MM.1S (cell line): Measurements from ENCODE around the gene ARMC3.

ENCODE experiments used
- DNase-seq: peaks from one replicate; pipeline ENCODE4 v3.0.0-alpha.2; 2015
- H2AFZ ChIP-seq: fragments of 300-600 bp; sonication (generic); 2 replicates; pipeline ENCODE4 v1.6.0; 2016; ENCODE audit warnings: antibody characterized with exemption, low read length
- H3F3A ChIP-seq: fragments of 300-600 bp; sonication (generic); 2 replicates; pipeline ENCODE4 v1.6.1; 2016; ENCODE audit warnings: mild to moderate bottlenecking, antibody characterized with exemption, low read length, moderate library complexity, mixed read lengths; ENCODE audit not compliant: insufficient read depth
- H3K27ac ChIP-seq: fragments of 300-600 bp; sonication (generic); 2 replicates; pipeline ENCODE4 v1.5.1; 2016; ENCODE audit warnings: mild to moderate bottlenecking, low read length
- H3K27me3 ChIP-seq: fragments of 300-600 bp; sonication (generic); replicated peaks from 2 replicates; pipeline ENCODE4 v1.6.0; 2016; ENCODE audit warnings: low read length; ENCODE audit not compliant: insufficient read depth
- H3K36me3 ChIP-seq: fragments of 300-600 bp; sonication (generic); replicated peaks from 2 replicates; pipeline ENCODE4 v1.6.1; 2016; ENCODE audit warnings: mild to moderate bottlenecking, low read length, mixed read lengths; ENCODE audit not compliant: insufficient read depth
- H3K4me1 ChIP-seq: fragments of 300-600 bp; sonication (generic); 2 replicates; pipeline ENCODE4 v1.6.1; 2016; ENCODE audit warnings: low read length, mixed read lengths
- H3K4me2 ChIP-seq: fragments of 300-600 bp; sonication (generic); 2 replicates; pipeline ENCODE4 v1.6.0; 2016; ENCODE audit warnings: low read depth, low read length
- H3K4me3 ChIP-seq: fragments of 300-600 bp; sonication (generic); 2 replicates; pipeline ENCODE4 v1.5.1; 2016; ENCODE audit warnings: low read length, mixed read lengths
- H3K79me2 ChIP-seq: fragments of 300-600 bp; sonication (generic); 2 replicates; pipeline ENCODE4 v1.6.1; 2016; ENCODE audit warnings: mixed run types, low read length, mixed read lengths
- H3K9ac ChIP-seq: fragments of 300-600 bp; sonication (generic); 2 replicates; pipeline ENCODE4 v1.6.1; 2016; ENCODE audit warnings: low read length, mixed read lengths
- H3K9me2 ChIP-seq: fragments of 300-600 bp; sonication (generic); replicated peaks from 2 replicates; pipeline ENCODE4 v1.6.1; 2016; ENCODE audit warnings: mild to moderate bottlenecking, low read length, mixed read lengths; ENCODE audit not compliant: insufficient read depth
- H3K9me3 ChIP-seq: fragments of 300-600 bp; sonication (generic); replicated peaks from 2 replicates; pipeline ENCODE4 v1.6.1; 2016; ENCODE audit warnings: mild to moderate bottlenecking, low read length, mixed read lengths; ENCODE audit not compliant: insufficient read depth
- H4K20me1 ChIP-seq: fragments of 300-600 bp; sonication (generic); 2 replicates; pipeline ENCODE4 v1.6.1; 2016; ENCODE audit warnings: mild to moderate bottlenecking, low read length, moderate library complexity, mixed read lengths; ENCODE audit not compliant: insufficient read depth
- EZH2 ChIP-seq: fragments of 300-600 bp; sonication (generic); optimal IDR thresholded peaks from 2 replicates; pipeline ENCODE3; 2017; ENCODE audit warnings: low read depth, mild to moderate bottlenecking, antibody characterized with exemption, low read length, mixed read lengths
- EZH2phosphoT487 ChIP-seq: fragments of 300-600 bp; sonication (generic); IDR thresholded peaks from 2 replicates; pipeline ENCODE4 v1.6.1; 2018; ENCODE audit warnings: antibody characterized with exemption, low read length
- TF ChIP-seq, protein P1 (sequence below): fragments of 300-600 bp; sonication (generic); IDR thresholded peaks from 2 replicates; pipeline ENCODE4 v1.5.1; 2016; ENCODE audit warnings: antibody characterized with exemption, low read length, mixed read lengths

The ARMC3 gene

DNA sequence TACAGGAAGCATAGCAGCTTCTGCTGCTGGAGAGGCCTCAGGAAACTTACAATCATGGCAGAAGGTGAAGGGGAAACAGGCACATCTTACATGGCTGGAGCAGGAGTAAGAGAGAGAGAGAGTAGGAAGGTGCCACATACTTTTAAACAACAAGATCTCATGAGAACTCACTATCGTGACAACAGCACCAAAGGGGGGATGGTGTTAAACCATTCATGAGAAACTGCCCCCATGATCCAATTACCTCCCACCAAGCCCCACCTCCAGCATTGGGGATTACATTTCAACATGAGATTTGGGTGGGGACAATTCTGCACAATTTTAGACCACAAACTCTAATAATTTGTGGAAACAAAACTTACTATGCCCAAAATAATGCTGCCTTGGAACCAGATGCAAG, 16.8 kb upstream of the ARMC3 start:
- Histone ChIP-seq H3K9me2 (no peaks in the 10 kb centered on the region), H3K4me1 (no peaks in the 10 kb centered on the region), H2AFZ (no peak overlapping the region), H3K9ac (no peak overlapping the region), H3K4me3 (no peak overlapping the region), H3K27ac (no peak overlapping the region), H3K79me2 (no peaks in the 10 kb centered on the region), H4K20me1 (no peaks in the 10 kb centered on the region), H3K27me3 (no peaks in the 10 kb centered on the region), H3K36me3 (no peaks in the 10 kb centered on the region), H3K4me2 (no peak overlapping the region), H3K9me3 (no peaks in the 10 kb centered on the region), H3F3A (no peaks in the 10 kb centered on the region)
- TF ChIP-seq, protein P1, sequence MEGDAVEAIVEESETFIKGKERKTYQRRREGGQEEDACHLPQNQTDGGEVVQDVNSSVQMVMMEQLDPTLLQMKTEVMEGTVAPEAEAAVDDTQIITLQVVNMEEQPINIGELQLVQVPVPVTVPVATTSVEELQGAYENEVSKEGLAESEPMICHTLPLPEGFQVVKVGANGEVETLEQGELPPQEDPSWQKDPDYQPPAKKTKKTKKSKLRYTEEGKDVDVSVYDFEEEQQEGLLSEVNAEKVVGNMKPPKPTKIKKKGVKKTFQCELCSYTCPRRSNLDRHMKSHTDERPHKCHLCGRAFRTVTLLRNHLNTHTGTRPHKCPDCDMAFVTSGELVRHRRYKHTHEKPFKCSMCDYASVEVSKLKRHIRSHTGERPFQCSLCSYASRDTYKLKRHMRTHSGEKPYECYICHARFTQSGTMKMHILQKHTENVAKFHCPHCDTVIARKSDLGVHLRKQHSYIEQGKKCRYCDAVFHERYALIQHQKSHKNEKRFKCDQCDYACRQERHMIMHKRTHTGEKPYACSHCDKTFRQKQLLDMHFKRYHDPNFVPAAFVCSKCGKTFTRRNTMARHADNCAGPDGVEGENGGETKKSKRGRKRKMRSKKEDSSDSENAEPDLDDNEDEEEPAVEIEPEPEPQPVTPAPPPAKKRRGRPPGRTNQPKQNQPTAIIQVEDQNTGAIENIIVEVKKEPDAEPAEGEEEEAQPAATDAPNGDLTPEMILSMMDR = no peak
- TF ChIP-seq EZH2phosphoT487 (no peak), EZH2 (no peak)
- DNase-seq = no peak

DNA sequence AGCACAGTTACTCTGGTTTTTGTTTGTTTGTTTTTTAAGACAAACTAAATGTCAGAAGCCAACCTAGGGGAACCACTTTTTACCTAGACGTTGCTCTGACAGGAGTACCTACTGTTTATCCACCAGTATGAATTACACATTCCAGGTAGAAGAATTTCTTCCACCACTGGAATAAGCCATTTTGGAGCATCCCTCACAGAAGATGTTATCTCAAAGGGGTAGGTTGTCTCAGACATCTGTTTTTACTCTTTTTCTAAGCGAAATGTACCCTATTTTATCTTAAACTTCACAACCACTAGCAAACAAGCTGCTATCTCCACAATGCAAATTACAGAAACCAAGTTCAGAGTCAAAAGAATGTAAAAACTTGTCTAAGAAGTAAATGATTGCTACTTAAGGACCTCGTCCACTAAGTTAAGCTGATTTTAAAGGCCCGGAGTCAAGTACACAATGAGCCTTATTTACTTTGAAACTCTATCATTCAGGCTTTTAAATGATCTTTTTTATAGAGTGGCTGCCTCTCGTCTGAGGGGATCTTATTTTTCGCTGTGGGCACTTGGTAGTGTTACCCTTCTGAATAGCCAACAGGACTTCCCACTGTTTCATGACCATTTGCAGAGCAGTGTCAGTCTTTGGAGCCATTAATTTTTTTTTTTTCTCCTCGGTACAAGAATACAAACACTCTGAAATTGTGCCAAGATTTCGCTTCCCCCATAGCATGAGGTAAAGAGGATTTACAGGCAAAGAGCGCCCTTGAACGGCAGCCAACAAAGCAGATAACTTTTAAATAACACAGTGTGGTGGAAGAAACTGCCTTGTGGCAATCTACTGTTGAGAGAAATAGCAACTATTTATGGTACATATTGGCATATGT, 15.7 kb upstream of the ARMC3 start:
- no peak for DNase-seq
- TF ChIP-seq EZH2 (no peak), EZH2phosphoT487 (no peak)
- TF ChIP-seq, protein P1 = no peak
- Histone ChIP-seq H3K79me2 (no peaks in the 10 kb centered on the region), H3K4me2 (no peak overlapping the region), H3K36me3 (no peaks in the 10 kb centered on the region), H3F3A (no peaks in the 10 kb centered on the region), H2AFZ (no peak overlapping the region), H3K9me2 (no peaks in the 10 kb centered on the region), H3K9me3 (no peaks in the 10 kb centered on the region), H3K27me3 (no peaks in the 10 kb centered on the region), H4K20me1 (no peaks in the 10 kb centered on the region), H3K4me1 (no peaks in the 10 kb centered on the region), H3K9ac (no peak overlapping the region), H3K27ac (no peak overlapping the region), H3K4me3 (no peak overlapping the region)

DNA sequence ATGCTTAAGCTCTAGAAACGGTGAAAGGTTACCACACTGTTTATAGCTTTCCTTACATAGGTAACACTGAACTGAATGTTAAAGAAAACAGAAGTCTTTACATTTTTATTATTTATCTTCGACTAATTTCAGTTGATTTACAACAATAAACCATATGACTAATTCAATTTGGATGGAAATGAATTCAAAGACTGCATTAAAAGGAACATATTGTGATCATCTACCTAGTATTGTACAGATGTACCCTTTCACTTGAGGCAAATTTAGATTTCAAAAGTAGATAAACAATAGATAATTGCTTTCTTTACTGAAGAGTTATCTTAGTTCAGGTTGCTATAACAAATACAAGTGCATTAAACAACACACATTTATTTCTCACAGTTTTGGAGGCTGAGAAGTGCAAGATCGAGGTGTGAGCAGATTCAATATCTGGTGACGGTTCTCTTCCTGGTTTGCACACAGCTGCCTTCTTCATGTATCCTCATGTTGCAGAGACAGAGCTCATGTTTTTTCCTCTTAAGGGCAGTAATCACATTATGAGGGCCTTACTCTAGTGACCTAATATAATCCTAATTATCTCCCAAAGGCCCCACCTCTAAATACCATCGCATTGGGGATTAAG, 15.0 kb upstream of the ARMC3 start:
- Histone ChIP-seq H3K27ac (no peak overlapping the region), H3K4me1 (no peaks in the 10 kb centered on the region), H3K9me3 (no peaks in the 10 kb centered on the region), H3K36me3 (no peaks in the 10 kb centered on the region), H3F3A (no peaks in the 10 kb centered on the region), H3K4me2 (no peak overlapping the region), H3K9ac (no peak overlapping the region), H4K20me1 (no peaks in the 10 kb centered on the region), H3K27me3 (no peaks in the 10 kb centered on the region), H3K9me2 (no peaks in the 10 kb centered on the region), H3K4me3 (no peak overlapping the region), H3K79me2 (no peaks in the 10 kb centered on the region), H2AFZ (no peak overlapping the region)
- no peak for TF ChIP-seq EZH2
- no peak for TF ChIP-seq EZH2phosphoT487
- TF ChIP-seq, protein P1 = no peak
- DNase-seq = no peak
